SU-DHL-6 (cell line): ENCODE measurements around the gene TMEM14C.
A peak's percentile ranks its signal among the peaks of the same experiment; 100 is the strongest.

Experiments used
- EZH2phosphoT487 ChIP-seq: fragments of 200-600 bp; sonication (generic), shearing (Covaris generic); conservative IDR thresholded peaks from 2 replicates; pipeline ENCODE4 v1.6.1; 2018; ENCODE audit warnings: mild to moderate bottlenecking, antibody characterized with exemption, low read length, moderate library complexity, mixed read lengths
- TF ChIP-seq, protein P1 (sequence below): fragments of 200-600 bp; sonication (generic); IDR thresholded peaks from one replicate; pipeline ENCODE4 v1.5.1; 2017; ENCODE audit warnings: antibody characterized with exemption, mild to moderate bottlenecking, low read length, moderate library complexity; ENCODE audit not compliant: insufficient read depth, poor library complexity, severe bottlenecking

DNA sequence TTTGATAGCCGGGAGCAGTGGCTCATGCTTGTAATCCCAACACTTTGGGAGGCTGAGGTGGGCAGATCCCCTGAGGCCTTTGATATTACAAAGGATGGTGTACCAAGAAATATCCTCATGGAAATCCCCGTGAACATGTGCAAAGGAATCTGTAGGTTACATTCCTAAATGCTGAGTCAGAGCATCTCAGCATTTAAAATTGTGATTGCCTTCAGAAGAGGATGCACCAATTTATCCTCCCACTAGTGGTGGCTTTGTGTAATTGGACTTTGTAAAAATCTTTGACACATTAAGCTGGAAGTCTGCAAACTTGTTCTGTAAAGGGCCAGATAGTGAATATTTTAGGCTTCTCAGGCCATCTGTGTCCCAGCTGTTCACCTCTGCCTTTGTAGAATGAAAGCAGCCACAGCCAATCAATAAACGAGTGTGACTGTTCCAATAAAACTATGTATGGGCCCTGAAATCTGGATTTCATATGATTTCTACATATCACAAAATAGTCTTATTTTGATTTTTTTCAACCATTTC lies 36.5 kb downstream of the TMEM14C start:
- TF ChIP-seq, protein P1, sequence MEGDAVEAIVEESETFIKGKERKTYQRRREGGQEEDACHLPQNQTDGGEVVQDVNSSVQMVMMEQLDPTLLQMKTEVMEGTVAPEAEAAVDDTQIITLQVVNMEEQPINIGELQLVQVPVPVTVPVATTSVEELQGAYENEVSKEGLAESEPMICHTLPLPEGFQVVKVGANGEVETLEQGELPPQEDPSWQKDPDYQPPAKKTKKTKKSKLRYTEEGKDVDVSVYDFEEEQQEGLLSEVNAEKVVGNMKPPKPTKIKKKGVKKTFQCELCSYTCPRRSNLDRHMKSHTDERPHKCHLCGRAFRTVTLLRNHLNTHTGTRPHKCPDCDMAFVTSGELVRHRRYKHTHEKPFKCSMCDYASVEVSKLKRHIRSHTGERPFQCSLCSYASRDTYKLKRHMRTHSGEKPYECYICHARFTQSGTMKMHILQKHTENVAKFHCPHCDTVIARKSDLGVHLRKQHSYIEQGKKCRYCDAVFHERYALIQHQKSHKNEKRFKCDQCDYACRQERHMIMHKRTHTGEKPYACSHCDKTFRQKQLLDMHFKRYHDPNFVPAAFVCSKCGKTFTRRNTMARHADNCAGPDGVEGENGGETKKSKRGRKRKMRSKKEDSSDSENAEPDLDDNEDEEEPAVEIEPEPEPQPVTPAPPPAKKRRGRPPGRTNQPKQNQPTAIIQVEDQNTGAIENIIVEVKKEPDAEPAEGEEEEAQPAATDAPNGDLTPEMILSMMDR: peak; percentile 67
- TF ChIP-seq EZH2phosphoT487: no peak
